ENCODE results near the gene GRXCR2. TPM values are rescaled to one million over a fixed set of nuclear protein-coding genes. Genes with fewer than 3 reads are reported as not detected.
"Not testable (repeated sequence)": the region's sequence is repeated elsewhere in the genome, so short reads cannot be mapped to it uniquely, and the experiment has no call there.

Gene GRXCR2
- total RNA-seq, 1 donor from 2014 or later, result not detected

DNA sequence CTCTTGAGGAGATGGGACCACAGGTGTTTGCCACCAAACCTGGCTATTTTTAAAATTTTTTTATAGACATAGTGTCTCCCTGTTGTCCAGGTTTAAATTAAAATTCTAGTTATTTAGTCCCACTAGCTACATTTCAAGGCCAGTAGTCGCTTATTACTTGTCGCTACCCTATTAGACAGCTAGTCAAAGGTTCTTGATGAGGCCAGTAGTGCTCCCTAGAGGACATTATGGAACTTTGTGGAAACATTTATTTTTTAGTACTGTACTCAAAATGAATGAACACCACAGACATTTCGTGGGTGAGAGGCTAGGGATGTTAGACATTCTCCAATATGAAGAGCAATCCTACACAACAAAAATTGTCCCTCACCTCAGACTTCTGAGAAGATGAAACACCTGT, 14.4 kb upstream of the GRXCR2 start:
- Histone ChIP-seq H3K36me3 (no peaks in the 10 kb centered on the region), H3K4me1 (no peaks in the 10 kb centered on the region), H3K27me3 (no peaks in the 10 kb centered on the region), H3K4me3 (no peak overlapping the region), H3K9me3 (peaks cover 0 to 8% of the 10 kb centered on the region in 2 donors), H3K27ac (no peak overlapping the region)
- TF ChIP-seq, protein P1, sequence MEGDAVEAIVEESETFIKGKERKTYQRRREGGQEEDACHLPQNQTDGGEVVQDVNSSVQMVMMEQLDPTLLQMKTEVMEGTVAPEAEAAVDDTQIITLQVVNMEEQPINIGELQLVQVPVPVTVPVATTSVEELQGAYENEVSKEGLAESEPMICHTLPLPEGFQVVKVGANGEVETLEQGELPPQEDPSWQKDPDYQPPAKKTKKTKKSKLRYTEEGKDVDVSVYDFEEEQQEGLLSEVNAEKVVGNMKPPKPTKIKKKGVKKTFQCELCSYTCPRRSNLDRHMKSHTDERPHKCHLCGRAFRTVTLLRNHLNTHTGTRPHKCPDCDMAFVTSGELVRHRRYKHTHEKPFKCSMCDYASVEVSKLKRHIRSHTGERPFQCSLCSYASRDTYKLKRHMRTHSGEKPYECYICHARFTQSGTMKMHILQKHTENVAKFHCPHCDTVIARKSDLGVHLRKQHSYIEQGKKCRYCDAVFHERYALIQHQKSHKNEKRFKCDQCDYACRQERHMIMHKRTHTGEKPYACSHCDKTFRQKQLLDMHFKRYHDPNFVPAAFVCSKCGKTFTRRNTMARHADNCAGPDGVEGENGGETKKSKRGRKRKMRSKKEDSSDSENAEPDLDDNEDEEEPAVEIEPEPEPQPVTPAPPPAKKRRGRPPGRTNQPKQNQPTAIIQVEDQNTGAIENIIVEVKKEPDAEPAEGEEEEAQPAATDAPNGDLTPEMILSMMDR (IDR thresholded peaks at IDR 0.05), result no peak
- intact Hi-C loops (cut with DNase I), result no loop called here
- DNase-seq (ENCODE audit: low spot score in 2 of 2), result no peak

DNA sequence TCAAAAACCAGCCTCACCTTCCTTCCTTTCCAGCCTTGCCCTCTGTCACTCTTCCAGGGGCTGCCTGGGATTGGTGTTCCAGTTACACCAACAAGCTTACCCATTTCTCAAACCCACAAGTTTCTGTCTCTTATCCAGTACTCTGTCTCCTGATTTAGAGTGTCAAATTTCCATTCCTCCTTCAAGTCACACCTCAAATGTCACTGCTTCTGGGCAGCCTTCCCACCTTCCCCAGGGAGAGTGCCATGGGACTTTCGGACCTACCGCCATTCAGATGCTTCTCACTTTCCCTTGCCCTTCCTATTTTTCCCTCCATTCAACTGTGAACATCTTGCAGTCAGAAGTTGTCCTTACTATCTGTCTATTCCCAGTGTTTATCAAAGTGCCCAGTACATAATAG, 2.0 kb upstream of the GRXCR2 start:
- intact Hi-C loops (cut with DNase I), result no loop called here
- Histone ChIP-seq H3K4me3 (no peak overlapping the region), H3K36me3 (no peaks in the 10 kb centered on the region), H3K27me3 (no peaks in the 10 kb centered on the region), H3K4me1 (no peaks in the 10 kb centered on the region), H3K27ac (no peak overlapping the region), H3K9me3 (no peaks in the 10 kb centered on the region)
- DNase-seq (ENCODE audit: low spot score in 2 of 2), result no peak
- TF ChIP-seq, protein P1 (IDR thresholded peaks at IDR 0.05), result no peak

DNA sequence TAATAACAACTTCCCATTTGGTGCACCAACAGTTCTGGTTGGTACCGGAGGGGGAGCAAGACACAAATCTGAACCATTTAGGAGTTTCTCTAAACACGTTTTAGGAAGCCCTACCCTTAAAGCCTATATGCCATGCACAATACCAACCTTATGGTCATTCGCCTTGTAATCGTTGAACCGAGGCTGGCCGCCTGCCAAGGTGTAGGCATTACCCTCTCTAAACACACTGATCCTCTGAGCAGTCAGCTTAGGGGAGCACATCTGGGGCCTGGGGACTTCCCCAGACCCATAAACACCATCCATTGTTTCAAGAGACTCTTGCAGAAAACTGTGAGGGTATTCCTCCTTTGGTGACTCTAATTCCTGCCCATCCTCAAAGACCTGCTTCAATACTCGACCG, 328 bp downstream of the GRXCR2 start:
- Histone ChIP-seq H3K9me3 (no peaks in the 10 kb centered on the region), H3K27ac (no peak overlapping the region), H3K4me3 (no peak overlapping the region), H3K36me3 (no peaks in the 10 kb centered on the region), H3K4me1 (no peaks in the 10 kb centered on the region), H3K27me3 (no peaks in the 10 kb centered on the region)
- TF ChIP-seq, protein P1 (IDR thresholded peaks at IDR 0.05), result no peak
- intact Hi-C loops (cut with DNase I), result no loop called here
- DNase-seq (ENCODE audit: low spot score in 2 of 2), result no peak

DNA sequence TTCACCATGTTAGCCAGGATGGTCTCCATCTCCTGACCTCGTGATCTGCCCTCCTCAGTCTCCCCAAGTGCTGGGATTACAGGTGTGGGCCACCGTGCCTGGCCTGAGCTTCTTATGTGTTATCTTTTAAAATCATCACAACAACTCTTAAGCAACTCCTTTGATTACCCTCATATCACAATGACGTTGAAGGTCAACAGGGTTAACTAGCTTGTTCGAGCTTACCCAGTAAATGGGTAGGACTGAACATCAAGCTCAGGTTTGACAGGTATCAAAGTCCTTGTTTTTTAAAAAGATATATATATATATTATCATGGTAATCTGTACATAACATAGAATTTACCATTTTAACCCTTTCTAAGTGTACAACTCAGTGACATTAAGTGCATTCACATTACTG, 3.1 kb downstream of the GRXCR2 start:
- no peak overlapping the region for H3K4me3 ChIP-seq
- TF ChIP-seq, protein P1 (IDR thresholded peaks at IDR 0.05), result no peak
- intact Hi-C loops (cut with DNase I), result no loop called here
- H3K27me3 ChIP-seq, result no peaks in the 10 kb centered on the region
- no peak overlapping the region for H3K27ac ChIP-seq
- no peak for DNase-seq (ENCODE audit: low spot score in 2 of 2)
- no peaks in the 10 kb centered on the region for H3K9me3 ChIP-seq
- no peaks in the 10 kb centered on the region for H3K4me1 ChIP-seq
- H3K36me3 ChIP-seq, result no peaks in the 10 kb centered on the region

DNA sequence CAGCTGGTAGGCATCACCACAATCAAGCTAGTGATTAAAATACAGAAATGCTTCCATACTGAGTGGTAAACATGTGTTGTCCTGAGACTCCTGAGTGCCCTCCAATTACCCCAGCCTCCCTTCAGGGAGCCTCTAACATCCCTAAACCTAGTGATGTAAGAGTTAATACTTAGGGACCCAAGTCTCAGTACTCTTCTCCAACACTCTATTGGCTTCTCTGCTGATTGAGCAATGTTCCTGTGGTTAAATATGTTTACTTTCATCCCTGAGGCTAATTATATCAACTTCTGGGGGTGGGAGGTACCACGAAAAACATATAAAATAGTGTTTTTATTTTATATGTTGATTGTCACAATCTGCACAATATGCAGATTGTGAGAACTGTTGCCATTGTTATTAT, 5.0 kb downstream of the GRXCR2 start:
- TF ChIP-seq, protein P1 (IDR thresholded peaks at IDR 0.05), result no peak
- no peaks in the 10 kb centered on the region for H3K9me3 ChIP-seq
- no peak overlapping the region for H3K27ac ChIP-seq
- H3K27me3 ChIP-seq, result no peaks in the 10 kb centered on the region
- H3K4me1 ChIP-seq, result no peaks in the 10 kb centered on the region
- no peak overlapping the region for H3K4me3 ChIP-seq
- no peak for DNase-seq (ENCODE audit: low spot score in 2 of 2)
- intact Hi-C loops (cut with DNase I), result no loop called here
- no peaks in the 10 kb centered on the region for H3K36me3 ChIP-seq

DNA sequence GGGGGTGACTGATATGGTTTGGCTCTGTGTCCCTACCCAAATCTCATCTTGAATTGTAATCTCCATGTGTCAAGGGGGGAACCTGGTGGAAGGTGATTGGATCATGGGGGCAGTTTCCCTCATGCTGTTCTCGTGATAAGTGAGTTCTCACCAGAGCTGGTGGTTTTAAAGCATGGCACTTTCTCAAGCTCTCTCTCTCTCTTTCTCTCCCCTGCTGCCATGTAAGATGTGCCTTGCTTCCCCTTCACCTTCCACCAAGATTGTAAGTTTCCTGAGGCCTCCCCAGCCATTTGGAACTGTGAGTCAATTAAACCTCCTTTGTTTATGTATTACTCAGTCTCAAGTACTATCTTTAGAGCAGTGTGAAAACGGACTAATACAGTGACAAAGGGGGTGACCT, 8.4 kb downstream of the GRXCR2 start:
- H3K4me1 ChIP-seq; H3K36me3 ChIP-seq; H3K9me3 ChIP-seq; H3K4me3 ChIP-seq; H3K27me3 ChIP-seq; intact Hi-C loops (cut with DNase I); DNase-seq (ENCODE audit: low spot score in 2 of 2); H3K27ac ChIP-seq: not testable (repeated sequence)
